NB4 (cell line): ENCODE results near the gene TMEM132C.

Experiments used
- TF ChIP-seq, protein P1 (sequence below): IDR thresholded peaks from one replicate; pipeline ENCODE4 v1.5.1; 2012; ENCODE audit warnings: low read depth, low read length
- TF ChIP-seq, protein P2 (sequence below): IDR thresholded peaks from 2 replicates; pipeline ENCODE4 v1.6.1; 2011; ENCODE audit warnings: low read depth, low read length

DNA sequence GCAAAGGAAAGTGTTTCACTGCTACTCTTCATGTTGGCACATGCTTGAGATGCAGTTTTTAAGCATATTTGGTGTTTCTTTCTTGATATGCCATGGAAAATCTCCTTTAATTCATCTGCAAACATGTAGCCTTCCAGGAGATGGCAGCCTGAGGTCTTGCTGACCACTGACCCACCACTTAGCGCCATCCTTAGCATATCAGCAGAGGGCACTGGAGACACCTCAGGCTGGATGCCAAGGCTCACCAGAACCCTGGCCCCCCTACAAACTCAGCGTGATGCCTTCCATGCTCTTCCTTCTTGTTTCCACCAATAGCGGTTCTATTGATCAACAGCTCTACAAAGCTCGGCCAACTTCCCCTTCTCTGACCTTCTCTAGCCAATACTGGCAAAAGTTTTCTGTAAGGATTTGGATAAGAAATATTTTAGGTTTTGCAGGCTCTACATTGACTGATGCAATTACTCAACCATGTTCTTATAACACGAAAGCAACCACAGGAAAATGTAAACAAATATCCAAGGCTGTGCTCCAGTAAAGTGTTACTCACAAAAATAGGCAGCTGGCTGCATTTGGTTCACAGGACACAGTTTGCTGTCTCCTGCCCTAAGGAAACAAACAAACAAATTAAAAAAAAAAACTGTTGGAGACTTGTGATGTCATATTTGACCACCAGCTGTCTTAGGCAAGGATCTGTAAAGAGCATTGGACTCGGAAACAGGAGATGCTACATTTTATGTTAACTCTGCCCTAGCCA, 347.0 kb downstream of the TMEM132C start:
- TF ChIP-seq, protein P1, sequence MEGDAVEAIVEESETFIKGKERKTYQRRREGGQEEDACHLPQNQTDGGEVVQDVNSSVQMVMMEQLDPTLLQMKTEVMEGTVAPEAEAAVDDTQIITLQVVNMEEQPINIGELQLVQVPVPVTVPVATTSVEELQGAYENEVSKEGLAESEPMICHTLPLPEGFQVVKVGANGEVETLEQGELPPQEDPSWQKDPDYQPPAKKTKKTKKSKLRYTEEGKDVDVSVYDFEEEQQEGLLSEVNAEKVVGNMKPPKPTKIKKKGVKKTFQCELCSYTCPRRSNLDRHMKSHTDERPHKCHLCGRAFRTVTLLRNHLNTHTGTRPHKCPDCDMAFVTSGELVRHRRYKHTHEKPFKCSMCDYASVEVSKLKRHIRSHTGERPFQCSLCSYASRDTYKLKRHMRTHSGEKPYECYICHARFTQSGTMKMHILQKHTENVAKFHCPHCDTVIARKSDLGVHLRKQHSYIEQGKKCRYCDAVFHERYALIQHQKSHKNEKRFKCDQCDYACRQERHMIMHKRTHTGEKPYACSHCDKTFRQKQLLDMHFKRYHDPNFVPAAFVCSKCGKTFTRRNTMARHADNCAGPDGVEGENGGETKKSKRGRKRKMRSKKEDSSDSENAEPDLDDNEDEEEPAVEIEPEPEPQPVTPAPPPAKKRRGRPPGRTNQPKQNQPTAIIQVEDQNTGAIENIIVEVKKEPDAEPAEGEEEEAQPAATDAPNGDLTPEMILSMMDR: peak; percentile 9
- TF ChIP-seq, protein P2, sequence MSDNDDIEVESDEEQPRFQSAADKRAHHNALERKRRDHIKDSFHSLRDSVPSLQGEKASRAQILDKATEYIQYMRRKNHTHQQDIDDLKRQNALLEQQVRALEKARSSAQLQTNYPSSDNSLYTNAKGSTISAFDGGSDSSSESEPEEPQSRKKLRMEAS: no peak
